ENCODE data around the gene ETS1. TPM values are rescaled to one million over a fixed set of nuclear protein-coding genes. Genes with fewer than 3 reads are reported as not detected.

The ETS1 gene
- polyA plus RNA-seq, 1 donor (not counting 4 experiments of a cell fraction or from before 2014, with no cell fraction given), result 41.0 TPM

GRCh38 chr11:128580612-128581011 lies 6.7 kb downstream of the ETS1 start:
- FAIRE-seq, result no peak
- H3K79me2 ChIP-seq (ENCODE audit: control insufficient read depth, insufficient read depth, low read length), result no peaks in the 10 kb centered on the region
- H3K9ac ChIP-seq (ENCODE audit: control insufficient read depth, extremely low read depth, insufficient read depth, low read length), result no peak overlapping the region
- no peaks in the 10 kb centered on the region for H3K36me3 ChIP-seq (ENCODE audit: control insufficient read depth in 2 of 2, extremely low read depth in 1 of 2, insufficient read depth in 2 of 2, low read length in 2 of 2)
- no peaks in the 10 kb centered on the region for H3K9me1 ChIP-seq (ENCODE audit: control insufficient read depth, extremely low read depth, insufficient read depth, low read length)
- H2AFZ ChIP-seq (ENCODE audit: control insufficient read depth, low read length), result no peak overlapping the region
- DNase-seq (ENCODE audit: low read depth, low spot score), result no peak
- H3K9me3 ChIP-seq (ENCODE audit: control insufficient read depth, low read depth, low read length), result no peaks in the 10 kb centered on the region
- H3K27ac ChIP-seq (ENCODE audit: control insufficient read depth, insufficient read depth, low read length), result no peak overlapping the region
- dilution Hi-C loops (cut with MboI; ENCODE audit: extremely low pct_ligation_motif_present, low sequenced_read_pairs), result no loop called here
- H3K4me1 ChIP-seq (ENCODE audit: control insufficient read depth, extremely low read depth, insufficient read depth, low read length), result no peaks in the 10 kb centered on the region
- no peaks in the 10 kb centered on the region for H4K20me1 ChIP-seq (ENCODE audit: control insufficient read depth, extremely low read depth, insufficient read depth, low read length)
- TF ChIP-seq CTCF (optimal IDR thresholded peaks at IDR 0.05 in 1 of 3, IDR thresholded peaks at IDR 0.05 in 1 of 3, conservative IDR thresholded peaks at IDR 0.05 in 1 of 3; ENCODE audit: extremely low read depth in 1 of 3, insufficient read depth in 2 of 3, low read length in 3 of 3), result no peak
- TF ChIP-seq EZH2 (IDR thresholded peaks at IDR 0.05; ENCODE audit: low read length), result no peak
- H3K27me3 ChIP-seq (ENCODE audit: control insufficient read depth, extremely low read depth, insufficient read depth, low read length), result peaks cover 2% of the 10 kb centered on the region
- no peak overlapping the region for H3K4me3 ChIP-seq (ENCODE audit: control insufficient read depth in 2 of 3, extremely low read depth in 1 of 3, insufficient read depth in 2 of 3, low read depth in 1 of 3, low read length in 3 of 3)
- H3K4me2 ChIP-seq (ENCODE audit: control insufficient read depth, extremely low read depth, insufficient read depth, low read depth, low read length), result no peak overlapping the region

- Histone ChIP-seq H3K27me3 (ENCODE audit: control insufficient read depth, extremely low read depth, insufficient read depth, low read length) (no peaks in the 10 kb centered on the region), H3K9me1 (ENCODE audit: control insufficient read depth, extremely low read depth, insufficient read depth, low read length) (no peaks in the 10 kb centered on the region), H3K27ac (ENCODE audit: control insufficient read depth, insufficient read depth, low read length) (no peak overlapping the region), H3K4me3 (ENCODE audit: control insufficient read depth in 2 of 3, extremely low read depth in 1 of 3, insufficient read depth in 2 of 3, low read depth in 1 of 3, low read length in 3 of 3) (no peak overlapping the region), H2AFZ (ENCODE audit: control insufficient read depth, low read length) (no peak overlapping the region), H3K79me2 (ENCODE audit: control insufficient read depth, insufficient read depth, low read length) (no peaks in the 10 kb centered on the region), H3K9ac (ENCODE audit: control insufficient read depth, extremely low read depth, insufficient read depth, low read length) (no peak overlapping the region), H4K20me1 (ENCODE audit: control insufficient read depth, extremely low read depth, insufficient read depth, low read length) (no peaks in the 10 kb centered on the region), H3K4me1 (ENCODE audit: control insufficient read depth, extremely low read depth, insufficient read depth, low read length) (no peaks in the 10 kb centered on the region), H3K9me3 (ENCODE audit: control insufficient read depth, low read depth, low read length) (no peaks in the 10 kb centered on the region), H3K4me2 (ENCODE audit: control insufficient read depth, extremely low read depth, insufficient read depth, low read depth, low read length) (no peak overlapping the region), H3K36me3 (ENCODE audit: control insufficient read depth in 2 of 2, extremely low read depth in 1 of 2, insufficient read depth in 2 of 2, low read length in 2 of 2) (no peaks in the 10 kb centered on the region)
- TF ChIP-seq CTCF (optimal IDR thresholded peaks at IDR 0.05 in 1 of 3, IDR thresholded peaks at IDR 0.05 in 1 of 3, conservative IDR thresholded peaks at IDR 0.05 in 1 of 3; ENCODE audit: extremely low read depth in 1 of 3, insufficient read depth in 2 of 3, low read length in 3 of 3) (no peak), EZH2 (IDR thresholded peaks at IDR 0.05; ENCODE audit: low read length) (no peak)
- no peak for FAIRE-seq
- dilution Hi-C loops (cut with MboI; ENCODE audit: extremely low pct_ligation_motif_present, low sequenced_read_pairs), result no loop called here
- no peak for DNase-seq (ENCODE audit: low read depth, low spot score)
Observed at GRCh38 chr11:128579798-128580504, 7.4 kb downstream of the ETS1 start.

Data from keratinocyte (primary cell).